ENCODE results near the gene PKNOX2.

The PKNOX2 gene

GRCh38 chr11:125443767-125444311, 279.3 kb downstream of the PKNOX2 start:
- DNase-seq (ENCODE audit: low spot score), result no peak

GRCh38 chr11:125445731-125446130, 281.2 kb downstream of the PKNOX2 start:
- DNase-seq (ENCODE audit: low spot score), result no peak

- DNase-seq (ENCODE audit: low spot score), result no peak
Measured at GRCh38 chr11:125446279-125446678, 281.7 kb downstream of the PKNOX2 start.

DNA sequence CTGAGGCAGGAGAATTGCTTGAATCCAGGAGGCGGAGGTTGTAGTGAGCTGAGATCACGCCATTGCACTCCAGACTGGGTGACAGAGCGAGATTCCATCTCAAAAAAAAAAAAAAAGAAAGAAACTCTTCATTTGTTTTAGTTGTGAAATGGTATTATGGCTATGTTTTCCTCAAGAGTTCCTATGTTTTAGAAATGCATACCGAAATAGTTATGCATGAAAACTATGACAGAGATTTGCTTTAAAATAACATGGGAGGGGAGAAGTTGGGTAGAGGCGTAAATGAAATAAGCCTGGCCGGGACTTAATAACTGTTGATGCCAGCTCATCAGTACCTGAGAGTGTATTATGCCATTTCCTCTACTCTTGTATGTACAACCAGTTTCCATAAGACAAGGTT, 283.2 kb downstream of the PKNOX2 start:
- DNase-seq (ENCODE audit: low spot score), result no peak

- no peak for DNase-seq (ENCODE audit: low spot score)
Measured at GRCh38 chr11:125448136-125448535, 283.6 kb downstream of the PKNOX2 start.

GRCh38 chr11:125449565-125449964, 285.0 kb downstream of the PKNOX2 start:
- no peak for DNase-seq (ENCODE audit: low spot score)

DNA sequence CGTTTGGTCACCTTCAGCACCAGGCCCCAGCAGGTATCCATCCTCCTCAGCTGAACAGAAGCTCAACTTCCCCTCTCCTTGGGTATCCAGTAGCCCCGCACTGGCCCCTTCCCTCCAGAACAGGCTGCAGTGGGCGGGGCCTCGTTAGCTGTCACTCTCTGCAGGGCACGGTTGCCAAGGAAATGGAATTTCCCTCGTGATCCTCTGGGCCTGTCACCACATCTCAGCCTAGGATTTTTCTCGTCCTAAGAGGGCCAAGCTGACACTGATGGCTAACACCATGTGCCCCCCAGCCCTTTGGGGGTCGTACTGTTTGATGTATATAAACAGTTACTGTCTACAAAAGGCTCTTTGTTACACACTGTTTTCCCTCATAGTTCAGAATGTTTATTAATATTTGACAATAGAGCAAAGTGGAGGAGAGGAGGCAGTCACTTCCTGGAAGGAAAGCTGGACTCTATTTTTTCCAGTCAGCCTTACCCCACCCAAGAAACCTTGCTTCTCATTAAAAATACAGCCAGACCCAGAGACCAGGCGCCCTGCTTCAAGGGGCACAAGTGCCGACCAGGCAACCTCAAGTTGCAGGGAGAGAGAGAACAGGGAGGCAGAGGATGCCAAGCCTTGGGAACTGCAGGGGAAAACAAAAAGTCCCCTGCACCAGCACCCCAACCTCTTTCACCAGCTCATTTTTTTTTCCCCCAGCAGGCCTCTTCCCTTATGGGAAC, 287.0 kb downstream of the PKNOX2 start:
- no peak for DNase-seq (ENCODE audit: low spot score)

DNA sequence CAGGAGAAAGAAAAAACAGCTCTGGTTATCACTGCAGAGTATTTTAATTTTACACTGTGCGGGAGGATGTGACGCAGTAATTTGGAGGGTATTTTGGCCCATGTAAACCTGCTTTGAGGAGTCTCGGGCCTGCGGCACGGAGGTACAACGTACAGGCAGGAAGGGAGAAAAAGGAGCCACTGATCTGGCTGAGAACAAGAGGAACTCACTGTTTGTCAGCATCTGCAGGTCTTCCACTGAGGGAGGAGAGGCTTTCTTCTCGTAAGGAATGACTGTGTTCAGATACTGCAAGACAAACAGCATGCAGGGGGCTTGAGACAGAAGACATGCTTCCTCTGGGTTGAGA, 287.5 kb downstream of the PKNOX2 start:
- DNase-seq (ENCODE audit: low spot score), result no peak

DNA sequence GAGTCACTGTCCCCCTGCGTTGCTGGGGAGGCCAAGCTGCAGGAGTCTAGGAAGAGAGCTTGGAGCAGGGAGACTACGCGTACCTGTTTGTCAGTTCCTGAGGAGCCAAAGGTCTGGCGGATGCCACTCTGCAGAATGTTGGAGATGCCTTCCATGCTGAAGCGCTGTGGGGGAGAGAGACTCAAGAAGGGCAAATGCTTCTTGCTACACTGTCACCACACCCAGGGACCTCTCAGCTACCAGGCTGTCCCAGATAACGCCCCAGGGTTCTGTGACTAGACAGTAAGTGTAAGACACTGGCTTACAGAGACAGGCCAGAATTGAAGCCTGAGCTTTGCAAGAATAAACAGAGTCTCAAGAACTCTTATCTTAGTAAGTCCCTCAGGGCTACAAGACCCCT, 289.5 kb downstream of the PKNOX2 start:
- no peak for DNase-seq (ENCODE audit: low spot score)

DNA sequence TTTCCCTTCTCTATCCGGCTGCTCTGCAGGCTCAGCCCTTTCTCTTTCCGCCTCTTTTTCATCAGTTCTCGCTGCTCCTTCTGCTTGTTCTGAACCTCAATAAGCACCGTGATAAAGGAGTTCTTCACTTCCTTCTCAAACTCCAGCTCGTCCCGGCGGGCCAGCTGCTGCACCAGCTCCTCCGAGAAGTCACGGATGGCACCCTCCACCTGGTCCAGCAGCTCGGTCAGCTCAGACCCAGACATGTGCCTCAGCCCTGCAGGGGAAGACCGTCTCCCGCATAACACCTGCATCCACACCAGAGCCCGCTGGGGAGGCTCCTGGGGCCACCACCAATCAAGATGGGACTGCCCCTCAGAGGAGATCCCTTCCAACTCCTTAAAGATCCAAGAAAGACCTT, 291.3 kb downstream of the PKNOX2 start:
- no peak for DNase-seq (ENCODE audit: low spot score)

DNA sequence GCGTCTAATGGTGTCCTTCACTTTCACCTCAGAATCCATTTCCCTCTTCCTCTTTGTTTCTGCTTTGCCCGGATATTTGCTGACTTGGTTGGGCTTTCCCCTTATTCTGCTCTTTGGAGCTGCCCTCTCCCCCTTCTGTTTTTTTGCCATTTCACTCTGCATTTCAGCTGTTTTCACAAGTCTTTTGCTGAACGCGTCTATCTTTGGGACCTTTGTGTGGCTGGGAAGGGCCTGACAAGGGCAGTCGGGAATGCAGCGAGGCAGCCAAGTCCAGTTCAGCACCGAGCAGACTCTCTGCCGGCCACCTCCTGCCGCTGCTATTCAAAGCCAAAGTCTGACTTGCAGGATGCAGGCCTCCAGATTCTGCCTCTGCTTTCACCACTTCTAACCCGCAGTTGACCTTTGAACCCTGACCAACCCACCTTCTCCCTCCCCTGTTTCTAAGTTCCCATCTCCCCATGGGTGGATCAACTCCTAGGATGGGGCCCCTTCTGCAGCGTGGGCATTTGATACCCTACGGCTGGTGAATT, 293.3 kb downstream of the PKNOX2 start:
- DNase-seq (ENCODE audit: low spot score), result no peak

GRCh38 chr11:125460275-125460674, 295.7 kb downstream of the PKNOX2 start:
- DNase-seq (ENCODE audit: low spot score), result no peak

- DNase-seq (ENCODE audit: low spot score), result no peak
Measured at GRCh38 chr11:125463590-125464269, 299.2 kb downstream of the PKNOX2 start.

GRCh38 chr11:125464270-125464662, 299.7 kb downstream of the PKNOX2 start:
- DNase-seq (ENCODE audit: low spot score), result no peak

DNA sequence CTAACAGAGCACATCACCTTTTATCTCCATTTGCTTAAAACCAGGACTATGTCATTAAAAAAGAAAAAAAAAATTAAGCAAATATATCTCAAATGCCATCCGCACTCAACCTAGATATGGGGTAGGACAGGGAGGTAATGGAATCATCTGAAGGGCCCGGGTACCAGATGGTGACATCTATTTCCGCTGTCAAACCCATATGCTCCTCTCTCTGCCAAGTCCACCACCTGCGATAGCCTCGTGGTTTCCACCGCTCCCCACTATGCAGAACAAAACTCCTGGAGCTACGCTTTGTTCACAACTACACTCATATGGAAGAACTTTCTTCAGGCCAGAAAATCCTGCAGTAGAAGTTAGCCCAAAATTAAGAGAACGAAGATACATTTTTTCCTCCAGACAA, 300.1 kb downstream of the PKNOX2 start:
- no peak for DNase-seq (ENCODE audit: low spot score)

GRCh38 chr11:125465255-125465654, 300.7 kb downstream of the PKNOX2 start:
- DNase-seq (ENCODE audit: low spot score), result no peak

GRCh38 chr11:125465701-125466100, 301.1 kb downstream of the PKNOX2 start:
- no peak for DNase-seq (ENCODE audit: low spot score)

DNA sequence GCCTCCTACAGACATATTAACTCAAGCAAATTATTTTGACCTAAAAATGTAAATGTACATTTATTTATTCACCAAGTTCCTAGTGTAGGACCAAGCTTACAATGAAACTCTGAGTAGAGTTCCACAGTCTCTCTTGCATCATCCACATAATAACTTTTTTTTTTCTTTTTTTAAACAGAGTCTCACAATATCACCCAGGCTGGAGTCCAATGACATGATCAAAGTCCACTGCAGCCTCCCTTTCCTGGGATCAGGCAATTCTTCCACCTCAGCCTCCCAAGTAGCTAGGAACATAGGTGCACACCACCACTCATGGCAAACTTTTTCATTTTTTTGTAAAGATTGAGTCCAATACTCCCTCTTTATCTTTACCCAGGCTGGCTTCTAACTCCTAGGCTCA, 303.5 kb downstream of the PKNOX2 start:
- DNase-seq (ENCODE audit: low spot score), result no peak

DNA sequence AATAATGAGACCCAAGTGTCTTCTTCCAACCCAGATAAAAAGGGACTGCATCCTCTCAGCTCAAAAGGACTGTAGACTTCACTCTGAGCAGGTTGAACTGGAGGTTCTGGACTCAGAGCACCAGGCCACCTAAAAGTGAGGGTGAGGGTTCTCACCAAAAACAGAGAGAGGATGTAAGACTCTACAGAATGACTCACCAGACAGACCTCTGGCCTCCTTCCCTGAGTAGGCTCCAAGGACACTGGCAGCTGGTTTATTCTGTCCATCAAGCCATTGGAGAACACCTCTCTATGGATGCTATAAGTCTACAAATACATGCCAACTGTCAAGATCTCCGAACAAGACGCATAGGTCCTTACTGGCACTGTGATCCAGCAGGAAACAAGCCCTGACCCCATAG, 304.3 kb downstream of the PKNOX2 start:
- no peak for DNase-seq (ENCODE audit: low spot score)

- no peak for DNase-seq (ENCODE audit: low spot score)
Measured at GRCh38 chr11:125470355-125470754, 305.8 kb downstream of the PKNOX2 start.

- DNase-seq (ENCODE audit: low spot score), result no peak
Measured at GRCh38 chr11:125476721-125477120, 312.2 kb downstream of the PKNOX2 start.

GRCh38 chr11:125479137-125479536, 314.6 kb downstream of the PKNOX2 start:
- no peak for DNase-seq (ENCODE audit: low spot score)

GRCh38 chr11:125481531-125481930, 317.0 kb downstream of the PKNOX2 start:
- DNase-seq (ENCODE audit: low spot score), result no peak

All from germinal center (tissue), 1 donor.